Esophagus squamous epithelium (tissue), 4 donors: ENCODE data around the gene TSKU.

Source experiments
- CTCF ChIP-seq, 6 experiments: fragments of 450-650 bp in 4 of 6; fragments of 200-600 bp in 2 of 6; sonication (generic) in 2 of 6; IDR thresholded peaks; one replicate each; pipeline ENCODE4 v1.5.1; 2016 to 2019; ENCODE audit warnings: antibody characterized with exemption in 6 of 6, mild to moderate bottlenecking in 4 of 6, moderate library complexity in 4 of 6
- POLR2A ChIP-seq, 4 donors: fragments of 450-650 bp; IDR thresholded peaks; one replicate each; pipeline ENCODE4 v1.6.1; 2017; ENCODE audit warnings: antibody characterized with exemption in 4 of 4, mild to moderate bottlenecking in 4 of 4, moderate library complexity in 3 of 4

- TF ChIP-seq CTCF (IDR thresholded peaks at IDR 0.05) (no peak), POLR2A (IDR thresholded peaks at IDR 0.05) (no peak)
Observed at GRCh38 chr11:76794371-76795289, 11.5 kb downstream of the TSKU start.
